ENCODE data around the gene USP25. TPM values are rescaled to one million over a fixed set of nuclear protein-coding genes. Genes with fewer than 3 reads are reported as not detected.

The USP25 gene
- total and polyA plus RNA-seq, 2 donors (not counting 1 experiment from before 2014, with no cell fraction given) = 40.6 to 65.7 TPM

GRCh38 chr21:15759469-15759868 is 29.7 kb downstream of the USP25 start:
- Histone ChIP-seq H3K4me1 (ENCODE audit: control insufficient read depth, extremely low read depth, insufficient read depth, low read length) (no peaks in the 10 kb centered on the region), H3K79me2 (ENCODE audit: control insufficient read depth, insufficient read depth, low read length) (peaks cover 41% of the 10 kb centered on the region), H3K9me3 (ENCODE audit: control insufficient read depth, insufficient read depth, low read depth, low read length) (no peaks in the 10 kb centered on the region), H3K4me3 (replicated peaks in 1 of 4; ENCODE audit: control extremely low read depth in 1 of 4, insufficient read depth in 1 of 4, low read depth in 3 of 4, low read length in 4 of 4) (no peak overlapping the region), H3K27ac (ENCODE audit: insufficient read depth, low read length) (no peak overlapping the region), H2AFZ (ENCODE audit: low read length) (no peak overlapping the region), H3K4me2 (ENCODE audit: extremely low read depth, insufficient read depth, low read length) (no peak overlapping the region), H4K20me1 (ENCODE audit: control insufficient read depth, extremely low read depth, insufficient read depth, low read length) (no peaks in the 10 kb centered on the region), H3K36me3 (ENCODE audit: control insufficient read depth, insufficient read depth, low read length) (no peaks in the 10 kb centered on the region), H3K9ac (ENCODE audit: insufficient read depth, low read length) (no peak overlapping the region), H3K27me3 (ENCODE audit: control insufficient read depth, insufficient read depth, low read length) (no peaks in the 10 kb centered on the region)
- DNase-seq (ENCODE audit: low read depth in 2 of 2) = no peak
- TF ChIP-seq CTCF (conservative IDR thresholded peaks at IDR 0.05 in 1 of 2, IDR thresholded peaks at IDR 0.05 in 1 of 2; ENCODE audit: low read depth in 1 of 2, low read length in 2 of 2) (no peak), EZH2 (IDR thresholded peaks at IDR 0.05; ENCODE audit: low read length, missing control alignments) (no peak)

DNA sequence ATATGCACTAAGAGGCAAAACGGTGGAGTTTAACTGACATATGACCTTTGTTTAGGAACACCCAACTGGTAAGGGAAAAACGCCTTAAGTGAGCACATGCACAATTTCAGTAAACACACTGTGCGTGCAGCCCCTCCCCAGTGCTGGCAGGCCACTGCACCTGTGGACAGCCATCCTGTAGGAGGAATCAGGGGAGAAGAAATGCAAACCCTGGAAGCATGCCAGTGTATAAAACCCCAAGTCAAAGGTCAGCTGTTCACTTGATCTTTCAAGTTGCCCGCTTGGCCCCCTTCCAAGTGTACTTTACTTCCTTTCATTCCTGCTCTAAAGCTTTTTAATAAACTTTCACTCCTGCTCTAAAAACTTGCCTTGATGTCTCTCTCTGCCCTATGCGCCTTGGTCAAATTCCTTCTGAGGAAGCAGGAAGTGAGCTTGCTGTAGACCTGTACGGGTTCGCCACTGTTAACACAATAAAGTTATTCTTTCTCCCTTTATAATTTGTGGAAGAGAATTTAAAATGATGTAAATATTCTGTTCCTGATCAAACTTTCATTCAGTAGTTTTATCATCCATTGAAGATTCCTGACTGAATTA is 31.8 kb downstream of the USP25 start:
- H3K27me3 ChIP-seq (ENCODE audit: control insufficient read depth, insufficient read depth, low read length) = no peaks in the 10 kb centered on the region
- no peaks in the 10 kb centered on the region for H4K20me1 ChIP-seq (ENCODE audit: control insufficient read depth, extremely low read depth, insufficient read depth, low read length)
- no peak for DNase-seq (ENCODE audit: low read depth in 2 of 2)
- H3K4me2 ChIP-seq (ENCODE audit: extremely low read depth, insufficient read depth, low read length) = no peak overlapping the region
- no peaks in the 10 kb centered on the region for H3K36me3 ChIP-seq (ENCODE audit: control insufficient read depth, insufficient read depth, low read length)
- no peaks in the 10 kb centered on the region for H3K9me3 ChIP-seq (ENCODE audit: control insufficient read depth, insufficient read depth, low read depth, low read length)
- H2AFZ ChIP-seq (ENCODE audit: low read length) = no peak overlapping the region
- H3K4me1 ChIP-seq (ENCODE audit: control insufficient read depth, extremely low read depth, insufficient read depth, low read length) = no peaks in the 10 kb centered on the region
- no peak overlapping the region for H3K4me3 ChIP-seq (replicated peaks in 1 of 4; ENCODE audit: control extremely low read depth in 1 of 4, insufficient read depth in 1 of 4, low read depth in 3 of 4, low read length in 4 of 4)
- H3K27ac ChIP-seq (ENCODE audit: insufficient read depth, low read length) = no peak overlapping the region
- TF ChIP-seq EZH2 (IDR thresholded peaks at IDR 0.05; ENCODE audit: low read length, missing control alignments) = no peak
- TF ChIP-seq CTCF (conservative IDR thresholded peaks at IDR 0.05 in 1 of 2, IDR thresholded peaks at IDR 0.05 in 1 of 2; ENCODE audit: low read depth in 1 of 2, low read length in 2 of 2) = no peak
- no peak overlapping the region for H3K9ac ChIP-seq (ENCODE audit: insufficient read depth, low read length)
- H3K79me2 ChIP-seq (ENCODE audit: control insufficient read depth, insufficient read depth, low read length) = peaks cover 27% of the 10 kb centered on the region

DNA sequence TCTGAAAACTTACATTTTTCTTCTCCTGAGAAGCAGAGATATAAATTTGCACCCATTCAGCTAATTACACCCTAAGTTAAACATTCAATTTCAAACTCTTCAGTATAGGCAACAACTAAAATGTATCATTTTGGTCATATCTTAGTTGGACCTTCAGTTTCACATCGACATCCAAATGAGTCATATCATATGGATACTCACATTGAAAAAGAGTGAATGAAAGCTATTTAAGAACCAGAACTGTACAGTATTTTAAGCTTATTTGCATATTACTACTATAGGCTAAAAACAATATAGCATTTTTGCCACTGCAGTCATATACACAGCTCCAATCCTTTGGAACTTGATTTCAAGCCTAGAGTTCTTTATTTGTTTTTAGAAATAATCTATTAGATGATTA is 33.6 kb downstream of the USP25 start:
- Histone ChIP-seq H3K27ac (ENCODE audit: insufficient read depth, low read length) (no peak overlapping the region), H3K36me3 (ENCODE audit: control insufficient read depth, insufficient read depth, low read length) (no peaks in the 10 kb centered on the region), H3K9ac (ENCODE audit: insufficient read depth, low read length) (no peak overlapping the region), H3K9me3 (ENCODE audit: control insufficient read depth, insufficient read depth, low read depth, low read length) (no peaks in the 10 kb centered on the region), H3K4me2 (ENCODE audit: extremely low read depth, insufficient read depth, low read length) (no peak overlapping the region), H3K4me1 (ENCODE audit: control insufficient read depth, extremely low read depth, insufficient read depth, low read length) (no peaks in the 10 kb centered on the region), H3K27me3 (ENCODE audit: control insufficient read depth, insufficient read depth, low read length) (no peaks in the 10 kb centered on the region), H2AFZ (ENCODE audit: low read length) (no peak overlapping the region), H3K79me2 (ENCODE audit: control insufficient read depth, insufficient read depth, low read length) (peaks cover 15% of the 10 kb centered on the region), H3K4me3 (replicated peaks in 1 of 4; ENCODE audit: control extremely low read depth in 1 of 4, insufficient read depth in 1 of 4, low read depth in 3 of 4, low read length in 4 of 4) (no peak overlapping the region), H4K20me1 (ENCODE audit: control insufficient read depth, extremely low read depth, insufficient read depth, low read length) (no peaks in the 10 kb centered on the region)
- no peak for TF ChIP-seq EZH2 (IDR thresholded peaks at IDR 0.05; ENCODE audit: low read length, missing control alignments)
- no peak for TF ChIP-seq CTCF (conservative IDR thresholded peaks at IDR 0.05 in 1 of 2, IDR thresholded peaks at IDR 0.05 in 1 of 2; ENCODE audit: low read depth in 1 of 2, low read length in 2 of 2)
- DNase-seq (ENCODE audit: low read depth in 2 of 2) = no peak
